H9 (cell line): Measurements from ENCODE around the gene NTRK2. TPM values are rescaled to one million over a fixed set of nuclear protein-coding genes. Genes with fewer than 3 reads are reported as not detected.

Source experiments
- DNase-seq: peaks from one replicate; pipeline ENCODE4 v3.0.0-alpha.2; 2017
- H2AFZ ChIP-seq: one replicate; pipeline ENCODE4 v1.6.1; 2013; ENCODE audit warnings: mild to moderate bottlenecking, low read length, control low read depth, moderate library complexity
- H2AK5ac ChIP-seq: 2 replicates; pipeline ENCODE4 v1.6.1; 2013; ENCODE audit warnings: low read length, control low read depth, mixed read lengths; ENCODE audit not compliant: insufficient read length
- H2BK120ac ChIP-seq: one replicate; pipeline ENCODE4 v1.6.1; 2013; ENCODE audit warnings: low read depth, mild to moderate bottlenecking, low read length, control low read depth, inconsistent platforms; ENCODE audit not compliant: poor library complexity, severe bottlenecking
- H2BK12ac ChIP-seq: 2 replicates; pipeline ENCODE4 v1.6.1; 2013; ENCODE audit warnings: low read length, control low read depth, mixed read lengths, low read depth; ENCODE audit not compliant: insufficient read length
- H2BK15ac ChIP-seq: 2 replicates; pipeline ENCODE4 v1.6.1; 2013; ENCODE audit warnings: low read depth, low read length, control low read depth
- H2BK20ac ChIP-seq: one replicate; pipeline ENCODE4 v1.6.1; 2013; ENCODE audit warnings: low read depth, mild to moderate bottlenecking, low read length, control low read depth, inconsistent platforms; ENCODE audit not compliant: poor library complexity, severe bottlenecking
- H2BK5ac ChIP-seq: 2 replicates; pipeline ENCODE4 v1.6.1; 2013; ENCODE audit warnings: low read length, control low read depth, mixed read lengths; ENCODE audit not compliant: insufficient read length
- H3K14ac ChIP-seq: 2 replicates; pipeline ENCODE4 v1.6.1; 2013; ENCODE audit warnings: low read length, control low read depth; ENCODE audit not compliant: insufficient read depth
- H3K18ac ChIP-seq: 2 replicates; pipeline ENCODE4 v1.6.1; 2013; ENCODE audit warnings: low read depth, mild to moderate bottlenecking, mixed read lengths, low read length, control low read depth; ENCODE audit not compliant: insufficient read length
- H3K23ac ChIP-seq: 2 replicates; pipeline ENCODE4 v1.6.1; 2013; ENCODE audit warnings: low read length, control low read depth, mixed read lengths, low read depth; ENCODE audit not compliant: insufficient read length
- H3K23me2 ChIP-seq: 2 replicates; pipeline ENCODE4 v1.6.1; 2013; ENCODE audit warnings: low read depth, mild to moderate bottlenecking, mixed read lengths, low read length, control low read depth; ENCODE audit not compliant: insufficient read length, poor library complexity, severe bottlenecking
- H3K27ac ChIP-seq: 2 replicates; pipeline ENCODE4 v1.5.1; 2013; ENCODE audit warnings: low read length, control low read depth, mixed read lengths, low read depth; ENCODE audit not compliant: insufficient read length
- H3K27me3 ChIP-seq: 2 replicates; pipeline ENCODE4 v1.6.1; 2013; ENCODE audit warnings: low read length, control low read depth, inconsistent platforms; ENCODE audit not compliant: insufficient read depth
- H3K4ac ChIP-seq: 2 replicates; pipeline ENCODE4 v1.6.1; 2013; ENCODE audit warnings: low read depth, mild to moderate bottlenecking, control low read depth, inconsistent platforms, low read length, moderate library complexity
- H3K4me1 ChIP-seq: 2 replicates; pipeline ENCODE4 v1.6.1; 2013; ENCODE audit warnings: low read length, control low read depth, inconsistent platforms; ENCODE audit not compliant: insufficient read depth
- H3K4me2 ChIP-seq: 2 replicates; pipeline ENCODE4 v1.6.1; 2013; ENCODE audit warnings: low read length, control low read depth, mixed read lengths; ENCODE audit not compliant: insufficient read length, insufficient read depth
- H3K56ac ChIP-seq: 2 replicates; pipeline ENCODE4 v1.6.1; 2013; ENCODE audit warnings: low read depth, mild to moderate bottlenecking, mixed read lengths, low read length, control low read depth; ENCODE audit not compliant: insufficient read length
- H3K79me1 ChIP-seq: 2 replicates; pipeline ENCODE4 v1.6.1; 2013; ENCODE audit warnings: low read depth, mild to moderate bottlenecking, moderate library complexity, low read length, control low read depth, inconsistent platforms; ENCODE audit not compliant: insufficient read depth, poor library complexity, severe bottlenecking
- H3K79me2 ChIP-seq: 2 replicates; pipeline ENCODE4 v1.6.1; 2013; ENCODE audit warnings: low read length, control low read depth, inconsistent platforms; ENCODE audit not compliant: insufficient read depth
- H3K9ac ChIP-seq: 2 replicates; pipeline ENCODE4 v1.6.1; 2013; ENCODE audit warnings: low read length, control low read depth, mixed read lengths; ENCODE audit not compliant: insufficient read length; ENCODE audit errors: extremely low read depth
- H3K9me3 ChIP-seq: one replicate; pipeline ENCODE4 v1.6.1; 2013; ENCODE audit warnings: low read depth, low read length, inconsistent platforms; ENCODE audit not compliant: control insufficient read depth
- H3T11ph ChIP-seq: one replicate; pipeline ENCODE4 v1.6.1; 2013; ENCODE audit warnings: mild to moderate bottlenecking, low read length, control low read depth, inconsistent platforms
- H4K20me1 ChIP-seq: one replicate; pipeline ENCODE4 v1.6.1; 2013; ENCODE audit not compliant: control insufficient read depth, insufficient read length, insufficient read depth
- H4K5ac ChIP-seq: 2 replicates; pipeline ENCODE4 v1.6.1; 2013; ENCODE audit warnings: low read depth, mild to moderate bottlenecking, mixed read lengths, low read length, control low read depth; ENCODE audit not compliant: insufficient read length
- H4K8ac ChIP-seq: replicated peaks from 2 replicates; pipeline ENCODE4 v1.6.1; 2013; ENCODE audit warnings: low read length, control low read depth, mixed read lengths, low read depth; ENCODE audit not compliant: insufficient read length
- H4K91ac ChIP-seq: 2 replicates; pipeline ENCODE4 v1.6.1; 2013; ENCODE audit warnings: low read depth, mild to moderate bottlenecking, moderate library complexity, mixed read lengths, low read length, control low read depth; ENCODE audit not compliant: insufficient read length
- H3K27ac Mint-ChIP-seq, 3 experiments: 2 replicates in 2 of 3; 3 replicates in 1 of 3; pipeline ENCODE4 v1.8.0; 2020 to 2021; ENCODE audit warnings: mixed read lengths in 3 of 3, mild to moderate bottlenecking in 1 of 3, moderate library complexity in 1 of 3
- H3K27me3 Mint-ChIP-seq: 2 replicates; pipeline ENCODE4 v1.8.0; 2021; ENCODE audit warnings: low read depth, mild to moderate bottlenecking, moderate library complexity, mixed read lengths
- H3K36me3 Mint-ChIP-seq, 3 experiments: 2 replicates in 2 of 3; 3 replicates in 1 of 3; pipeline ENCODE4 v1.8.0; 2020 to 2021; ENCODE audit warnings: low read depth in 3 of 3, mixed read lengths in 3 of 3; ENCODE audit not compliant: insufficient read depth in 1 of 3
- H3K4me1 Mint-ChIP-seq, 2 experiments: 2 replicates each; pipeline ENCODE4 v1.8.0; 2020; ENCODE audit warnings: mixed read lengths in 2 of 2
- H3K4me3 Mint-ChIP-seq, 2 experiments: 2 replicates in 1 of 2; 3 replicates in 1 of 2; pipeline ENCODE4 v1.8.0; 2020 to 2021; ENCODE audit warnings: mild to moderate bottlenecking in 2 of 2, mixed read lengths in 2 of 2, moderate library complexity in 1 of 2
- H3K9me3 Mint-ChIP-seq, 2 experiments: 2 replicates in 1 of 2; 3 replicates in 1 of 2; pipeline ENCODE4 v1.8.0; 2020; ENCODE audit warnings: mild to moderate bottlenecking in 2 of 2, mixed read lengths in 2 of 2, moderate library complexity in 1 of 2
- CTCF ChIP-seq: fragments of 200-600 bp; sonication (generic); conservative IDR thresholded peaks from 3 replicates; pipeline ENCODE4 v1.8.0; 2021; ENCODE audit warnings: antibody characterized with exemption, mild to moderate bottlenecking
- WGBS: extraction: QIAGEN DNeasy Blood & Tissue Kit; methylation state at CpG from one replicate; pipeline ENCODE4 v1.1.7; 2013; ENCODE audit warnings: missing lambda C conversion rate, low lambda C conversion rate, mixed read lengths; ENCODE audit not compliant: insufficient read length; ENCODE audit errors: extremely low coverage; 5-methylcytosine and 5-hydroxymethylcytosine counted together
- total RNA-seq: library from RNA; stranded (reverse); gene quantifications from 2 replicates; pipeline ENCODE4 v1.2.1, GENCODE V29; 2021

The NTRK2 gene
- total RNA-seq, 1 experiment from 2014 or later = 0.02 TPM

GRCh38 chr9:84966876-84967830, 297.6 kb downstream of the NTRK2 start:
- H3K4me1 Mint-ChIP-seq = peaks cover 0 to 2% of the 10 kb centered on the region in 2 experiments; a peak in 1 of 4 replicates
- Histone ChIP-seq H4K5ac (no peak overlapping the region), H3K9me3 (no peaks in the 10 kb centered on the region), H3K23me2 (no peaks in the 10 kb centered on the region), H3K27me3 (no peaks in the 10 kb centered on the region), H2AFZ (no peak overlapping the region), H4K8ac (no peak overlapping the region), H4K91ac (no peak overlapping the region), H2BK120ac (no peak overlapping the region), H4K20me1 (no peaks in the 10 kb centered on the region), H3K4me1 (no peaks in the 10 kb centered on the region), H2AK5ac (no peak overlapping the region), H2BK20ac (no peak overlapping the region), H3T11ph (no peak overlapping the region), H3K27ac (no peak overlapping the region), H3K4me2 (no peak overlapping the region), H3K14ac (no peak overlapping the region), H3K23ac (no peak overlapping the region), H3K9ac (no peak overlapping the region), H3K79me1 (no peaks in the 10 kb centered on the region), H2BK12ac (no peak overlapping the region), H3K79me2 (no peaks in the 10 kb centered on the region), H3K56ac (no peak overlapping the region), H2BK15ac (no peak overlapping the region), H3K4ac (no peak overlapping the region), H2BK5ac (no peak overlapping the region), H3K18ac (no peak overlapping the region)
- peak; percentile 88 for DNase-seq
- H3K9me3 Mint-ChIP-seq = no peaks in the 10 kb centered on the region
- TF ChIP-seq CTCF = peak; percentile 84
- H3K4me3 Mint-ChIP-seq = no peak overlapping the region
- peaks cover 6% of the 10 kb centered on the region for H3K27me3 Mint-ChIP-seq
- no peaks in the 10 kb centered on the region for H3K36me3 Mint-ChIP-seq
- WGBS = no CpG with 5 or more reads among the region's 15 CpGs
- H3K27ac Mint-ChIP-seq = no peak overlapping the region
